GM18519 (cell line): ENCODE results near the gene TNFSF10.
"Not testable (repeated sequence)": the region's sequence is repeated elsewhere in the genome, so short reads cannot be mapped to it uniquely, and the experiment has no call there.

ENCODE experiments used
- ATAC-seq: cut with Tn5 transposase; IDR thresholded peaks from one replicate; pipeline ENCODE4 v1.9.1; 2021; ENCODE audit warnings: mild to moderate bottlenecking, moderate library complexity; ENCODE audit not compliant: unreplicated experiment, low FRiP score

The TNFSF10 gene

DNA sequence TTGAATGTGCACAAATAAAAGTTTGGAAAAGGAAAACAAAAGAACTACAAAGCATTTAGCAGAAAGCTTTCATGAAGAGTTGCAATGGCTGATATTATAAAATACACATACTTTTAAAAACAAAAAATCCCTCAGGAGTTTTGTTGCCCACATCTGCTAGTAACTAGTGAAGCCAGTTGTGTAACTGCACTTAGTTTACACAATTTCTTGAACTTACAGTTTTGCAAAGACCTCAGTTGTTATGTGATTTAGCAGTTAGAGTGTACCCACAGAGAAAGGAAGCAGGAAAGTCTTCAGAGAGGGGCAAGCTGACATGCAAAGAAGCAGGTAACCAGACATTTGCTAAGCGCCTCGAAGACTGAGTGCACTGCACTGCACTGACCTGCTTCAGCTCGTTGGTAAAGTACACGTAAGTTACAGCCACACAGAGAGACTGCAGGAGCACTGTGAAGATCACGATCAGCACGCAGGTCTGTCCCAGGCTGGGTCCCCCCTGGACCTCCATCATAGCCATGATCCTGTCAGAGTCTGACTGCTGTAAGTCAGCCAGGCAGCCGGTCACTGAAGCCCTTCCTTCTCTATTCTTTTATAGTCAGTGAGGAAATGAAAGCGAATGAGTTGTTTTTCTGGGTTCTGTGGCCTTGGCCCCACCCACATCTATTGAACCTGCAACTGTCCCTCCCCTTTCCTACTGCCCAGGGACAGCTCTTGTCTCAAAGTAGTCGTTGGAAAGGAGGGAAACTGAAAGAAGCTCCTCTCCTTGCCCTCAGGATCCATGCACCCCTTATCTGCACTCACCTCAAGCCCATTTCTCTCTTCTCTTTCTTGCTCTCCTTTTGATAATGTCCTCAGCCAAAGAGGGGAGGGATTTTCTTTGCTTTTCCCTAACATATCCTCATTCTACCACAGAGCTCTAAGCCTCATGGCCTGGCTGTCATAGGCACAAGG lies at the start of gene TNFSF10:
TNFSF10 (minus strand) TSS at position 560 of the 948 bp plus-strand sequence; CDS start at position 514, 46 bp downstream.
- peak; percentile 70 for ATAC-seq

DNA sequence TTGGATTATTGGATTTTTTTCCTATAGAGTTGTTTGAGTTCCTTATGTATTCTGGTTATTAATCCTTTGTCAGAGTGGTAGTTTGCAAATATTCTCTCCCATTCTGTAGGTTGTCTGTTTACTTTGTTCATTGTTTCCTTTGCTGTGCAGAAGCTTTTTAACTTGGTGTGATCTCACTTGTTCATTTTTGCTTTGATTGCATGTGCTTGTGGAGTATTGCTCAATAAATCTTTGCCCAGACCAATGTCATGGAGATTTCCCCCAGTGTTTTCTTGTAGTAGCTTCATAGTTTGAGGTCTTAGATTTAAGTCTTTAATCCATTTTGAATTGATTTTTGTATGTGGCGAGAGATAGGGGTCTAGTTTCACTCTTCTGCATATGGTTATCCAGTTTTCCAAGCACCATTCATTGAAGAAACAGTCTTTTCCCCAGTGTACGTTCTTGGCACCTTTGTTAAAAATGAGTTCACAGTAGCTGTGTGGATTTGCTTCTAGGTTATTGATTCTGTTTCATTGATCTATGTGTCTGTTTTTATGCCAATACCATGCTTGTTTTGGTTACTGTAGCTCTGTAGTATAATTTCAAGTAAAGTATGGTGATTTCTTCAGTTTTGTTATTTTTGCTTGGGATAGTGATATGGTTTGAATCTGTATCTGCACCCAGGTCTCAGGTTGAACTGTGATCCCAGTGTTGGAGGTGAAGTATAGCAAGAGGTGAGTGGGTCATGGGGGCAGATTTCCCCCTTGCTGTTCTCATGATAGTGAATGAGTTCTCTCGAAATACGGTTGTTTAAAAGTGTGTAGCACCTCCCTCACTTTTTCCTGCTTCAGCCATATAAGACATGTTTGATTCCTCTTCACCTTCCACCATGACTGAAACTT lies 46.1 kb upstream of the TNFSF10 start:
- ATAC-seq: no peak

DNA sequence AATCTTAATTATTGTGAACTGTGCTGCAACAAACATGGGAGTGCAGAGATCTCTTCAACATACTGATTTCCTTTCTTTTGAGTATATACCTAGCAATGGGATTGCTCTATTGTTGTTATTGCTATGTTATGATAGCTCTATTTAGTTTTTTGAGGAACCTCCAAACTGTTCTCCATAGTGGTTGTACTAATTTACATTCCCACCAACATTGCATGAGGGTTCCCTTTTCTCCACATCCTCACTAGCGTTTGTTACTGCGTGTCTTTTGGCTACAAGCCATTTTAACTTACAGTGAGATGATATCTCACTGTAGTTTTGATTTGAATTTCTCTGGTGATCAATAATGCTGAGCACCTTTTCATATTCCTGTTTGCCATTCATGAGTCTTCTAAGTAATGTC lies 45.5 kb upstream of the TNFSF10 start:
- ATAC-seq: no peak

DNA sequence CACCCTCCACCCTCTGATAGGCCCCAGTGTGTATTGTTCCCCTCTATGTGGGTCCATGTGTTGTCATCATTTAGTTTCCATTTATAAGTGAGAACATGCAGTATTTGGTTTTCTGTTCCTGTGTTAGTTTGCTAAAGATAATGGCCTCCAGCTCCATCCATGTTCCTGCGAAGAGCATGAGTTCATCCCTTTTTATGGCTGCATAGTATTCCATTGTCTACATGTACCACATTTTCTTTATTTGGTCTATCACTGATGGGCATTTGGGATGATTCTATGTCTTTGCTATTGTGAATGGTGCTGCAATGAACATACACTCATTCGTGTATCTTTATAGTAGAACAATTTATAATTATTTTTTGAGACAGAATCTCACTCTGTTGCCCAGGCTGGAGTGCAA lies 43.6 kb upstream of the TNFSF10 start:
- ATAC-seq: not testable (repeated sequence)

DNA sequence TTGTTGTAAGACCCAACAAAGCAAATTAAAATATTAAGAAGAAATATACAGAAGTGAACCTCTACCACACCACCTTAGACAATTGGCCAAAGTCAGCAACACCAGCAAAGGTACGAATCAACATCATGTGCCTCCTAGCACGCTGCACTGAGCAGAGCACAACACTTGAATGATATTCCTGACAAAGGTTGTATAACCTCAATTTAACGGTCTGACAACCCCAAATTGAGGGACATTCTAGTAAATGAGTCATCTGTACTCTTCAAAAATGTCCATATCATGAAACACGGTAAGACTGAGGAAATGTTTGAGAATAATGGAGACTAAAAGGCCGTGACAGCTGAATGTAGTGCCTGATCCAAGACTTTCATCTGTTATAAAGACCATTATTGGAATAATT lies 41.3 kb upstream of the TNFSF10 start:
- ATAC-seq: no peak

DNA sequence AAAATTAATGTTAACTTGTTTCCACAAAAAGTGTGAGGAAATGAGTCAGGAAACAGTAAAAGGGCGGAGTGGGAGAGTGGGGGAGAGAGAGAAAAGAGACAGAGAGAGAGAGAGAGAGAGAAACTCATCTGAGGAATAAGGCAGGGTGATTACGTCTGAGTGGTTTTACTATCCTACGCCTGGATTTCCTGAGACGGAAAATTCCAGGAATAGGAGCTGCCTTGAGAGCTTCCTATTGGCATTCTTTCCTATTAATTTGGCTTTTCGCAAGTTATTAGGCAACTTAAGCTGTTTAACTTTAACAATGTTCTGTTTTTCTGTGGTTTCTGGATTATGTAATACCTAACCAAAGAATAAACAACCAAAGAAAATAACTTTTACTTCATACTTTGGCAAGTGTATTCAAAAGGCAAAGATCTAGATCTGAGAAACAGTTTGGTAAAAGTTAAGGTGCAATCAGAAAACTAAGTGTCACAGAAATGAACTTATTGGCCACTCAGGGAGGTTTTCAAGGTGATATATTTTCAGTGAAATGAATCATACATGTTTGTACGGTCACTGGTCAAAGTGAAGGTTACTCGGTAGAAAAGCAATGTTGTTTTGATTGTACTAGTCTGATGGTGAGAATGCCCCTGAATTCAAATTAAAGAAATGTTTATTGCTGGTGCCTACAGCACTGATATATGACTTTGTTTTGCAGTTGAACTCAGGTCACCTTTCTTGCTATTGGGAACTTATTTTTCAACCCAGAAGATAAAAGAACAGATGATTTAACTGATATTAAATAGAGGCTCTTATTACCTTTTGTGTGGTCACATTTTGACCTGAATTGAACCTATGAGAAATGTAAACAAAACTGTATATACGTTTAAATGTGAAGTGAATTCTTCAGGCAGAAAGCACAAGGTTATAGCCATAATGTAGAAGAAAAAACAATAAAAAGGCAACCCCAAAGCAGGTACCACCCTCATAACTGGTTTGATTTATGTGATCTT lies 39.9 kb upstream of the TNFSF10 start:
- no peak for ATAC-seq

DNA sequence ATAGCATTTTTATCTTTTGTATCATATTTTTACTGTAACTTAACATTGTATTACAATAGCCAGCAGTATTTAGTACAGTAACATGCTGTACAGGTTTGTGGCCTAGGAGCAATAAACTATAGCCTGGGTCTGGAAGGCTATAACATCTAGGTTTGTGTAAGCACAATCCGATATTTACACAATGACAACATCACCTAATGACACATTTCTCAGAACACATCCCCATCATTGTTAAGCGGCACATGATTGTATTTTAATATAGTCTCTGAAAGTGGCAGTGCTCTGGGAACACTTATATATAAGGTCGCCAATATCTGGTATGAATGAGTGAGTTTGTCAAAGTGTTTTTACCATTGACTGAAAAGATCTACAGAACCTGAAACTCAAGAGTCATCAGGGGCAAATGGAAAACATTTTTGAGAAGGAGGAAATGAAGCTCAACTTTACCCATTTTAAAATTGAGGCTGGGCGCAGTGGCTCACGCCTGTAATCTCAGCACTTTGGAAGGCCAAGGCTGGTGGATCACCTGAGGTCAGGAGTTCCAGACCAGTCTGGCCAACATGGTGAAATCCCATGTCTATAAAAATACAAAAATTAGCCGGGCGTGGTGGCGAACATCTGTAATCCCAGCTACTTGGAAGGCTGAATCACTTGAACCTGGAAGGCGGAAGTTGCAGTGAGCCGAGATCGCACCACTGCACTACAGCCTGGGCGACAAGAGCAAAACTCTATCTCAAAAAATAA lies 38.8 kb upstream of the TNFSF10 start:
- no peak for ATAC-seq

DNA sequence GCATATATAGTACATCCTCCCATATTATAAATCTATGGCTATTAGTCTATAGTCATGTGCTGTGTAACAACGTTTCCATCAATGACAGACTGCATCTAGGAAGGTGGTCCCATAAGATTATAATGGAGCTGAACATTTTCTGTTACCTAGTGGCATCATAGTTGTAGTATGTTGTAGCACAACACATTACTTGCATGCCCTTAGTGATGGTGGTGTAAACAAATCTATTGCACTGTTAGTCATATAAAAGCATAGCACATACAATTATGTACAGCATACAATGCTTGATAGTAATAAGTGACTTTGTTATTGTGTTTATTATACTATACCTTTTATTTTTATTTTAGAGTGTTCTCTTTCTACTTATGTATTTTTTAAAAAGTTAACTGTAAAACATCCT lies 37.4 kb upstream of the TNFSF10 start:
- no peak for ATAC-seq

DNA sequence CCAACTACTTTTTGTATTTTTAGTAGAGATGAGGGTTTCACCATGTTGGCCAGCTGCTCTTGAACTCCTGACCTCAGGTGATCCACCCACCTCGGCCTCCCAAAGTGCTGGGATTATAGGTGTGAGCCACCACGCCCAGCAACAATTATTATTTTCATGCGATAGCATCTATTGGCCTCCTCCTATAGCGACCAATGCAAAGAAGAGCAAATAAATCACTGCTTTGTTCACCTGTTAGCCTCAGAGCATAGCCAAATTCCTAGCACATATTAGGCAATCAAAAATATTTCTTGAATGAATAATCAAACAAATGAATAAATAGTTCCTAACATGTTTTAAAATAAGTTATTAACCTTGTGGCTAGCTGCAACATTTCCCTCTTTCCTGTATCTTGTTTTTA lies 36.8 kb upstream of the TNFSF10 start:
- ATAC-seq: no peak

DNA sequence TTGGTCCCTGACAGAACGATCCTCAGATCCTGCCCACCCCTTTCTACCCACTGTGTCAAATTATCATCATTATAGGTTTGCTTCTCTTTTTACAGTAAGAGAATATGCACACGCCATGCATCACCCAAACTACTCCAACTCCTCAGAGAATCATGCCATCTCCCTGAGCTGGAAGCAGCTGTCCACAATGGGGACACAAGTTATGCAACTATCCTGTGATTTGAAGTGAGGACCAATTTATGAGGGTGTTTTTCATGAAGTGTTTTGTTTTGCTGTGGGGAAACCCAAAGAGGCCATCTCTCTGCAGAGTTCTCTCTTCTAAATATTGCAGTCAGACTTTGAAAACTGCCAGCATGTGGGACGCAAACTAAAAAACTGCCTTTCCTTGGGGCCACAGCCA lies 35.8 kb upstream of the TNFSF10 start:
- no peak for ATAC-seq

DNA sequence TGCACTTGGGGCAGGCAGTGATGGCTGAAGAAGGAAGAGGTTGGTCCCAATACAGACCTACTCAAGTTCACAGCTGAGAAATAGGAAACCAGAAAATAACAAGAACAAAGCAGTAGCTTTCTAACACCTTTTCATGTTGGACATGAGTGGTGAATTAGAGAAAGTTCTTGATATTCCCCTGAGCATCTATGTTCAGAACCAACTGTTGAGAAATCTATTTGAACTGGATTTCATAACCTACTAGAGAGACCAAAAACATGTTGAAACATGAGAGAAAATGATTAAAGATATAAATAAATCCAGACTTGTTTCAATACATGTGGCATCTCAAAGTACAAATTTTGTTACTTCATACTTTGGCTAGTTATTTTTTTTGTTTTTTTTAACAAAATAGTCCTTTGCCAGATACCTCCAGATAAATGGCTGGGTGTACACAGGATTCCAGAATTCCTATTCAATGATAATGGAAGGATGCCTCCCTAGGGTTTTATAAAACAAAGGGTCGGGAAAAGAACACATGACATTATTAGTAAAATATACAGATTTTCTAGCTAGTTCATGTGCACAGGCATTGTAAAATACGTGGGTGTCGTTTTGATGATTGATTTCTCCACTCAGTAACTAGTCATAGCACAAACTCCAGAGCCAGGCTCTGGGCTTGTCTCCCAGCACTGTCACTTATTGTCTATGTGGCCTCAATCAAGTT lies 34.4 kb upstream of the TNFSF10 start:
- ATAC-seq: no peak

DNA sequence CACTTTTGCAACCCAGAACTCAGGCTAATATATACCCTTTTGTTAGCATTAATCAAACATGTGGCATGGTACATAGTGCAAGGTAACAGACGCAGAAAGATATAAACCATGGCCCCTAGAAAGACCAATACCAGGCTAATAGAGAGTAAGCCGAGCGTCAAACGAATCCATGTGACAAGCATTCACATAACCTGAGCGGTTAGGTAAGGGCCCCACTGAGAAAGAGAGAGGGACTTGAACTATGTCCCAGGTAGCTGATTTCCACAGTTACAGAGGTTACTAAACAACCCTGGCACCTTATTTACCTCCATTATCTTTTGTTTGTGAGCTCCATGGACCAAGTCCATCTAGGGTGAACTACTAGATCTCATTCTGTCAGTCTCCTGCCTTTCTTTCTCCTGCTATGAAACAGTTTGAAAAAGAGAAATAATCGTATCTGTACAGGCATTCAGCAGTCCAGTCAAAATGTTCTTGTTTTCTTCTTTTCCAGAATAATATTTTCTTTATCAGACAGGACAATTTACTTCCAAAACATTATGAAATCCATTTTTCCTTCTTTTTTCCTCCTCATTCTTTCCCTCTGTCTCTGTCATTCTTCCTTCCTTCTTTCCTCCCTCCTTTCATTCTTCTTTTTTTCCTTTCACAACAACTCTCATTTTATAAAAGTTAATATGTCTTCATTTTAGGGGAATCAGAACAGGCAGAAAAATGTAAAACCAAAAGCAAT lies 30.5 kb upstream of the TNFSF10 start:
- no peak for ATAC-seq

DNA sequence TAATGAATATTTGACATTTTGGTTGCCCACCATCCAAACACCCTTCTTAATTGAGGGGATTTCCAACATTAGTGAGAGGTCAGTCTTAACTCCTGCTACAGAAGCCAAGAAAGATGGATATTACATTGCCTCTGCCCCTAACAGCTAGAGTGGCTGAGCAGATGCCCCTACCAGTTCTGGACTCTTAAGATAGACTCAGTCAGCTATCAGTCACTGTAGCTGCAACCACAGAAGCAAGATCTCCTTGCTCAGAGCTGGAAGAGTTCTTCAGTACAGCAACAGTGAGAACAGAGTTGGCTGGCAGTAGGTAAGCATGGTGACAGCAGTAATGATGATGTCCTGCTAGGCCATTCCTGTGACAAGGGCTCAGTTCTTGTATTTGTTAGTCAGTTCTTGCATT lies 29.4 kb upstream of the TNFSF10 start:
- ATAC-seq: no peak

DNA sequence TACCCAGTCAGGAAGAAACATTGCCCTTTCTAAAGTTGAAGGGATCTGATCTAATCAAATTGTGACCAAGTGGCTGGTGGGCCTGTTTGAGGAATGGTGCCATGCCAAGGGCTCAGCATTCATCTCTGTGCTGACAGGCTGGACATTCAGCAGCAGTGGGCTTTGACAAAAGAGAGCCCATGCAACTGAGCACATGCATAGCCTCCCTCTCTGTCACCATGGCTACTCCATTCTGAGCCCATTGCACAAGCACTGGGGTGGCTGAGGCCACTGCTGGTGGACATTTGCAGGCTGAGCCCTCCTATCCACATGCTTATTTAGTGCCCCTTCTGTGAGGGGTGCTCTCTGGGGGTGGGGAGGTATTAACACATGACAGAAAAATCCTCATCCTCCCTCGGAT lies 28.6 kb upstream of the TNFSF10 start:
- no peak for ATAC-seq

DNA sequence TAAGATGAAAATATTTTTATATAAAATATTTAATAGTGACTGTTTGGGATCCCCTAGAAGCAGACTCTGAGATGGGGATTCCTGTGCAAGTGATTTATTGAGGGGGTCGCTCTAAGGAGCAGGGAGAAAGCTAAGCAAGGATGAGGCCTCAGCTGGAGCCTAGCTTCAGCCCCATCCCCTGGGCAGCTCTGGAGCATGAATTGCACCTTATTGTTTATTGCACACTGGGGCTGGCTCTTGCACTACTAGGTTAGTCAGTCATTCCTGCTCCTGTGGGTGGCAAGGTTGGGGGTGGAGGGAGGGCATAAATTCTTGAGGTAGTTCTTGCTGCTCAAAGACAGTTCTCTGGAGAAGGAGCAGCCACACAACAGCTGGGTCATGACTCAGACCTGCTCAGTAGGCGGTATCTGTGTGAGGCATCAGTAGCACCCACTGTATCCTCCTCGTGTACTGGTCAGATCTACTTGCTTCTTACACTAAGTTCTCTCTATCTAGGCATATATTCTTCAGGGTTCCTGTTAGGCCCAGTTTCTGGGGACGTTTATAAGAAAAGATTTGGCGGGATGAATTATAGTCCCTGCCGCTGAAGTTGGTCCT lies 27.2 kb upstream of the TNFSF10 start:
- ATAC-seq: peak; percentile 52

DNA sequence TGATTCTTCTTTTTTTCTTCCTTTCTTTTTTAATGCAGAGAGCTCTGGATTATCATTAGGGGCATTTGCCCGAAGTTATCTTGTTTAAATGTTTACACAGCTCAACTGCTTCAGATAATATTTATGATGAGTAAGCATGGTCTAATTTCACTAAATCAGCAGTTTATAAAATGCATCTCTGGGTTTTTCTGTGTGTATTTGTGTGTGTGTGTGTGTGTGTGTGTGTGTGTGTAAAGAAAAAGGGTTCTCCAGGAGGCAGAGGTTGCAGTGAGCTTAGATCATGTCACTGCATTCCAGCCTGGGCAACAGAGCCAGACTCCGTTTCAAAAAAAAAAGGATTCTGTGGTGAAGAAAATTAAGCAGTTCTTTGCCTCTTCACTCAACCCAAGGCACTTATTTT lies 25.9 kb upstream of the TNFSF10 start:
- no peak for ATAC-seq

DNA sequence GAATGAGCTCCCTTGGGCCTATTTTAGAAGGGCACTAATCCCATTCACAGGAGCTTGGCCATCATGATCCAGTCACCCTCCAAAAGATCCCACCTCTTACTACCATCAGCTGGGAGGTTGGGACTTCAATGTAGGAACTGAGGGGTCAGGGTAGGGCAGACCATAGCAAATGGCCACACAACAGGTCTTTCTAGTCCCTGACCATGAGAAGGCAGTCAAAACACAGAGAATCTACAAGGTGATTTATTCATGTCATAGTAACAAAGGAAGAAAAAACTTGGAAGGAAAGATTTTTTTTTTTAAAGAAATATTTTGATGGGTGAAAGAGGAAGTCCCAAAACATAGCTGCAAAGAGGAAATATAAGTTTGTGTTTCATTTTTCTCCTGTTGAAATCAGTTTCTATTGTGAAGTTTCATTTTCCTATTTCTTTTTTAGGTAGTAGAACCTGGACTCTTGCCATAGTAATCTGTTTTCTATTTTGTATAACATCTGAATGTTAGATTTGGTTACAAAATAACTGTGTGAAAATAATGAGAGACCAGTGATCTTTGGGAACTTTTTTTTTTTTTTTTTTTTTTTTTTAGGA lies 23.5 kb upstream of the TNFSF10 start:
- peak; percentile 40 for ATAC-seq
